Nephron (organoid): ENCODE results near the gene COQ4.

Source experiments
- H3K27ac Mint-ChIP-seq, 3 experiments: 2 replicates each; pipeline ENCODE4 v1.8.0; 2020; ENCODE audit warnings: mixed read lengths in 3 of 3, mild to moderate bottlenecking in 2 of 3, moderate library complexity in 1 of 3
- H3K27me3 Mint-ChIP-seq: 2 replicates; pipeline ENCODE4 v1.8.0; 2021; ENCODE audit warnings: low read depth, mild to moderate bottlenecking, moderate library complexity, mixed read lengths
- H3K36me3 Mint-ChIP-seq: 2 replicates; pipeline ENCODE4 v1.8.0; 2020; ENCODE audit warnings: low read depth, mixed read lengths
- H3K4me1 Mint-ChIP-seq: 2 replicates; pipeline ENCODE4 v1.8.0; 2020; ENCODE audit warnings: mixed read lengths
- H3K4me3 Mint-ChIP-seq, 3 experiments: 2 replicates each; pipeline ENCODE4 v1.8.0; 2020; ENCODE audit warnings: mild to moderate bottlenecking in 3 of 3, mixed read lengths in 3 of 3, moderate library complexity in 2 of 3
- H3K9me3 Mint-ChIP-seq: 2 replicates; pipeline ENCODE4 v1.8.0; 2020; ENCODE audit warnings: mixed read lengths
- TF ChIP-seq, protein P1 (sequence below), 3 experiments: fragments of 200-600 bp; sonication (generic); IDR thresholded peaks; one replicate each; pipeline ENCODE4 v1.5.0; 2021; ENCODE audit warnings: antibody characterized with exemption in 3 of 3; ENCODE audit not compliant: unreplicated experiment in 3 of 3

COQ4 gene

DNA sequence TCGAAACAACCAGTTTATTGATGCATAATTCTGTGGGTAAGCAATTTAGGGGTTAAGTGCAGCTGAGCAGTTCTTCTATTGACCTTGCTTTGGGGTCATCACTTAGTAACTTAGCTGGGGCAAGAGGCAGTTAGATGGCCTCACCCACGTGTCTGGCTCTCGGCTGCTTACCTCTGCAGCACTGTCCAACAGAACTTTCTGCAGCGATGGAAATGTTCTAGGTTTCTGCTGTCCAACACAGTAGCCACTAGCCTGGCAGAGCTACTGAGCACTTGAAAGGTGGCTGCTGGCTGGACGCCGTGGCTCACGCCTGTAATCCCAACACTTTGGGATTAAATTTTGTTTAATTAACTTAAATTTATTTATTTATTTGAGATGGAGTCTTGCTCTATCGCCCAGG, 35.5 kb downstream of the COQ4 start:
- H3K9me3 Mint-ChIP-seq = no peaks in the 10 kb centered on the region
- H3K27ac Mint-ChIP-seq = no peak overlapping the region
- H3K27me3 Mint-ChIP-seq = no peaks in the 10 kb centered on the region
- H3K4me3 Mint-ChIP-seq = no peak overlapping the region
- TF ChIP-seq, protein P1, sequence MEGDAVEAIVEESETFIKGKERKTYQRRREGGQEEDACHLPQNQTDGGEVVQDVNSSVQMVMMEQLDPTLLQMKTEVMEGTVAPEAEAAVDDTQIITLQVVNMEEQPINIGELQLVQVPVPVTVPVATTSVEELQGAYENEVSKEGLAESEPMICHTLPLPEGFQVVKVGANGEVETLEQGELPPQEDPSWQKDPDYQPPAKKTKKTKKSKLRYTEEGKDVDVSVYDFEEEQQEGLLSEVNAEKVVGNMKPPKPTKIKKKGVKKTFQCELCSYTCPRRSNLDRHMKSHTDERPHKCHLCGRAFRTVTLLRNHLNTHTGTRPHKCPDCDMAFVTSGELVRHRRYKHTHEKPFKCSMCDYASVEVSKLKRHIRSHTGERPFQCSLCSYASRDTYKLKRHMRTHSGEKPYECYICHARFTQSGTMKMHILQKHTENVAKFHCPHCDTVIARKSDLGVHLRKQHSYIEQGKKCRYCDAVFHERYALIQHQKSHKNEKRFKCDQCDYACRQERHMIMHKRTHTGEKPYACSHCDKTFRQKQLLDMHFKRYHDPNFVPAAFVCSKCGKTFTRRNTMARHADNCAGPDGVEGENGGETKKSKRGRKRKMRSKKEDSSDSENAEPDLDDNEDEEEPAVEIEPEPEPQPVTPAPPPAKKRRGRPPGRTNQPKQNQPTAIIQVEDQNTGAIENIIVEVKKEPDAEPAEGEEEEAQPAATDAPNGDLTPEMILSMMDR (IDR thresholded peaks at IDR 0.05; ENCODE audit: unreplicated experiment in 3 of 3) = no peak
- peaks cover 18% of the 10 kb centered on the region for H3K4me1 Mint-ChIP-seq
- peaks cover 14% of the 10 kb centered on the region for H3K36me3 Mint-ChIP-seq

DNA sequence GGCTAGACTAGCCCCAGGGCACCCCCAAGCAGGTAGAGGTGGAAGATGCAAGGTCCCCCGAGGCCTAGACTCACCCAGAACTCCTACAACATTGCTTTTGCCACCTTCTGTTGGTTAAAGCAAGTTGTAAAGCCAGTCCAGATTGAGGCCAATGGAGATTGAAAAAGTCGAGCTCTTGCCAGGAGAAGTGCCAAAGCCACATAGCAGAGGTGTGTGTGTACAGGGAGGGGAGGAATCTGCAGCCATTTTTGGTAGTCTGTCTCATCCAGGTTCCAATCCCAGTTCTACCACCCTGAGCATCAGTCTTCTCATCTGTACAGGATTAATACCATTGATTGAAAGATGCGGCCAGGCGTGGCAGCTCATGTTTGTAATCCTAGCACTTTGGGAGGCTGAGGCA, 36.2 kb downstream of the COQ4 start:
- Mint-ChIP-seq H3K4me3 (no peak overlapping the region), H3K9me3 (no peaks in the 10 kb centered on the region), H3K27me3 (no peaks in the 10 kb centered on the region), H3K36me3 (peaks cover 10% of the 10 kb centered on the region), H3K27ac (no peak overlapping the region), H3K4me1 (peaks cover 23% of the 10 kb centered on the region)
- TF ChIP-seq, protein P1 (IDR thresholded peaks at IDR 0.05; ENCODE audit: unreplicated experiment in 3 of 3) = no peak

DNA sequence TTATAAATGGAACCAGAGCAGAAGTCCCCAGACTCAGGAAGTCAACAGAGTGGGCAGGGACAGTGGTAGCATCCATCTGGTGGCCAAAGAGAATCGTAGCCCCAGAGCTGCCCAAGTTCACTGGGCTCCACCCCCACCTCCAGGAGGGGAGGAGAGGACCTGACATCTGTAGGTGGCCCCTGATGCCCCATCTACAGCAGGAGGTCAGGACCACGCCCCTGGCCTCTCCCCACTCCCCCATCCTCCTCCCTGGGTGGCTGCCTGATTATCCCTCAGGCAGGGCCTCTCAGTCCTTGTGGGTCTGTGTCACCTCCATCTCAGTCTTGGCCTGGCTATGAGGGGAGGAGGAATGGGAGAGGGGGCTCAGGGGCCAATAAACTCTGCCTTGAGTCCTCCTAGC, 38.2 kb downstream of the COQ4 start:
- H3K4me1 Mint-ChIP-seq = peaks cover 34% of the 10 kb centered on the region
- H3K27ac Mint-ChIP-seq = peak overlapping the region in 2 of 3 experiments; percentile 75 to 79
- H3K4me3 Mint-ChIP-seq = no peak overlapping the region
- peaks cover 4% of the 10 kb centered on the region for H3K36me3 Mint-ChIP-seq
- TF ChIP-seq, protein P1 (IDR thresholded peaks at IDR 0.05; ENCODE audit: unreplicated experiment in 3 of 3) = no peak
- H3K27me3 Mint-ChIP-seq = peaks cover 3% of the 10 kb centered on the region
- no peaks in the 10 kb centered on the region for H3K9me3 Mint-ChIP-seq

DNA sequence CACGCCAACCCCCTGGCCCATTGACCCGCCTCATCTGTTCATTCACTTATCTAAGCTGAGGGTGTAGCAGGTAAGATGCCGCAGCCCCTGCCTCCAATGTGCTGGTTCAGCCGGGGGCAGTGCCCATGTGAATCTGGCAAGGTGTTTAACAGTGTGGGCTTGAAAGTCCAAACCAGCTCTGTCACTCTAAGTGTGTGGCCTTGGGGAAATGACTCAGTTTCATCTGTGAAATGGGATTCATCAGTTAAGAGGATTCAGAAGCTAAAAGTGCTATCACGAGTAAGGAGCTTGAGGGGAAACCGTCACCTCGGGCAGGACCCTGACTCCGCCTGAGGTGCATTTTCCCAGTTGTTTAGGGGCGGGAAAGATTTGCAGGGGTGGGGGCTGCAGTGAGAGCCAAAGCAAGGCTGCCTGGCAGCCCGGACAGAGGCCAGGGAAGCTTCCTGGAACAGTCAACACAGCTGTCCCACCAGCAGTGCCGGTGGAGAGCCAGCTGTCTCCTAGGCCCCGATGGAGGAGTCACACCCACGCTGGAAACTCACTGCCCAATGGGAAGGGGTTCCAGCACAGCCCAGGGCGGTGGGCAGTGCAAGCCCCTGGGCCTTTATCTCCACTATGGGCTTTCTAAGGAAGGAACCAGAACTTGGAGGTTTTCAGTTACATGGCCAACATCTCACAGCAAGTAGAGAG, 38.8 kb downstream of the COQ4 start:
- Mint-ChIP-seq H3K27me3 (peaks cover 3% of the 10 kb centered on the region), H3K9me3 (no peaks in the 10 kb centered on the region), H3K4me3 (peak overlapping the region; percentile 72 to 80 (median 78)), H3K4me1 (peaks cover 34% of the 10 kb centered on the region), H3K36me3 (no peaks in the 10 kb centered on the region), H3K27ac (peak overlapping the region; percentile 75 to 90 (median 75))
- TF ChIP-seq, protein P1 (IDR thresholded peaks at IDR 0.05; ENCODE audit: unreplicated experiment in 3 of 3) = no peak

DNA sequence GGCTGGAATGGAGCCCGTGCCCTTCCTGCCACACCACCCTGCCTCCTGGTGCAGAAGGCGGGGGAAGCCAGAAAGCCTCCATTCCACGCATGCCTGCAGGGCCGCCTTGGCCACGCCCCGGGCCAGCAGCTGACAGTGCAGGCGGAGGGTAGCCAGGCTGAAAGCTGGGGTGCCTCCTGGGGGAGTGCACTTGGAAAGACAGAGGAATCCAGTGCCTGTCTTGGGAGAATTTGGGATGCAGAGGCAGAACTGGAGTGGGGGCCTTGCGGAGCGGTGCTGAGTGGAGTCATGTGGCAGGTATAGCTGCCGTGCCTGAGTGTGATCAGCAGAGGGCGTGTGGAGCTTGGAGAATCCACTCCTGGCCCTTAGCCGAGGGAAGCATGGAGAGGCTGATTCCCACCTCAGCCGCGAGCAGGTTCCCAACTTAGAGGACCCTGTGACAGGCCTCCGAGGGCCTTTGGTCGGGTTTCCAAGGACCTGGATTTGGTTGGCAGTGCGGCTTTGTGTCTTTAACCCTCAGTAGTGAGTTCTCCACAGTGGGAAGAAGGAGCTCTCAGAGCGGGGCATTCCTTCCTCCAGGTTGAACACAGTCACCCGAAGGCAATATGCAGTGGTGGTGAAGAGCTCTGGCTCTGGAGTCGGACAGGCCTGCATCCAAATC, 39.5 kb downstream of the COQ4 start:
- H3K9me3 Mint-ChIP-seq = no peaks in the 10 kb centered on the region

More for the DNA sequence above, 39.5 kb downstream of the COQ4 start:
- Mint-ChIP-seq H3K36me3 (no peaks in the 10 kb centered on the region), H3K4me1 (peaks cover 34% of the 10 kb centered on the region), H3K27ac (peak overlapping the region; percentile 75 to 90 (median 75)), H3K4me3 (peak overlapping the region; percentile 72 to 80 (median 78)), H3K27me3 (peaks cover 3% of the 10 kb centered on the region)
- TF ChIP-seq, protein P1 (IDR thresholded peaks at IDR 0.05; ENCODE audit: unreplicated experiment in 3 of 3) = peak; percentile 82 to 95 (median 88)
